ENCODE data around the gene ESPL1.
A peak's percentile ranks its signal among the peaks of the same experiment; 100 is the strongest.

The ESPL1 gene

DNA sequence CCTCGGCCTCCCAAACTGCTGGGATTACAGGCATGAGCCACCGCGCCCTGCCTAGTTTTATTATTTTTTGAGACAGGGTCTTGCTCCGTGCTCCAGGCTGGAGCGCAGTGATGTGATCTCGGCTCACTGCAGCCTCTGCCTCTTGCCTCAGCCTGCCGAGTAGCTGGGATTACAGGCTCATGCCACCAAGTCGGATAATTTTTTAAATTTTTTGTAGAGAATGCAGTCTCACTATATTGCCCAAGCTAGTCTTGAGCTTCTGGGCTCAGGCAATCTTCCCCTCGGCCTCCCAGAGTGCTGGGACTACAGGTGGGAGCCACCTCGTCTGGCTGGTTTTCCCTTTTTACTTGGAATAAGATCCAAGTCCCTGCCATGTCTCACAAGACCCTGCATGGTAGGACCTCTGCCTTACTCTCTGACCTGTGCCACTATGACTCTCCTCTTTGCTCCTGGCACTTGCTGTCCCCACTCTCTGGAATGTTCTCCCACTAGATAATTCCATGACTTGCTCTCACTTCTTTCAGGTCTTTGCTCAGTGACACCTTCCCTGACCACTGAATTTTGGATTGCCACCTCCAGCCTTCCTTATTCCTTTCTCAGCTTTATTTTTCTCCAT, 28.3 kb upstream of the ESPL1 start:
- Mint-ChIP-seq H3K27ac (peak overlapping the region in 1 of 3 experiments; percentile 38), H3K27me3 (ENCODE audit: low read depth) (peaks cover 18% of the 10 kb centered on the region), H3K4me1 (peaks cover 26% of the 10 kb centered on the region), H3K36me3 (ENCODE audit: low read depth) (no peaks in the 10 kb centered on the region), H3K9me3 (no peaks in the 10 kb centered on the region), H3K4me3 (no peak overlapping the region)
- TF ChIP-seq, protein P1, sequence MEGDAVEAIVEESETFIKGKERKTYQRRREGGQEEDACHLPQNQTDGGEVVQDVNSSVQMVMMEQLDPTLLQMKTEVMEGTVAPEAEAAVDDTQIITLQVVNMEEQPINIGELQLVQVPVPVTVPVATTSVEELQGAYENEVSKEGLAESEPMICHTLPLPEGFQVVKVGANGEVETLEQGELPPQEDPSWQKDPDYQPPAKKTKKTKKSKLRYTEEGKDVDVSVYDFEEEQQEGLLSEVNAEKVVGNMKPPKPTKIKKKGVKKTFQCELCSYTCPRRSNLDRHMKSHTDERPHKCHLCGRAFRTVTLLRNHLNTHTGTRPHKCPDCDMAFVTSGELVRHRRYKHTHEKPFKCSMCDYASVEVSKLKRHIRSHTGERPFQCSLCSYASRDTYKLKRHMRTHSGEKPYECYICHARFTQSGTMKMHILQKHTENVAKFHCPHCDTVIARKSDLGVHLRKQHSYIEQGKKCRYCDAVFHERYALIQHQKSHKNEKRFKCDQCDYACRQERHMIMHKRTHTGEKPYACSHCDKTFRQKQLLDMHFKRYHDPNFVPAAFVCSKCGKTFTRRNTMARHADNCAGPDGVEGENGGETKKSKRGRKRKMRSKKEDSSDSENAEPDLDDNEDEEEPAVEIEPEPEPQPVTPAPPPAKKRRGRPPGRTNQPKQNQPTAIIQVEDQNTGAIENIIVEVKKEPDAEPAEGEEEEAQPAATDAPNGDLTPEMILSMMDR (IDR thresholded peaks at IDR 0.05; ENCODE audit: unreplicated experiment in 3 of 3), result no peak

DNA sequence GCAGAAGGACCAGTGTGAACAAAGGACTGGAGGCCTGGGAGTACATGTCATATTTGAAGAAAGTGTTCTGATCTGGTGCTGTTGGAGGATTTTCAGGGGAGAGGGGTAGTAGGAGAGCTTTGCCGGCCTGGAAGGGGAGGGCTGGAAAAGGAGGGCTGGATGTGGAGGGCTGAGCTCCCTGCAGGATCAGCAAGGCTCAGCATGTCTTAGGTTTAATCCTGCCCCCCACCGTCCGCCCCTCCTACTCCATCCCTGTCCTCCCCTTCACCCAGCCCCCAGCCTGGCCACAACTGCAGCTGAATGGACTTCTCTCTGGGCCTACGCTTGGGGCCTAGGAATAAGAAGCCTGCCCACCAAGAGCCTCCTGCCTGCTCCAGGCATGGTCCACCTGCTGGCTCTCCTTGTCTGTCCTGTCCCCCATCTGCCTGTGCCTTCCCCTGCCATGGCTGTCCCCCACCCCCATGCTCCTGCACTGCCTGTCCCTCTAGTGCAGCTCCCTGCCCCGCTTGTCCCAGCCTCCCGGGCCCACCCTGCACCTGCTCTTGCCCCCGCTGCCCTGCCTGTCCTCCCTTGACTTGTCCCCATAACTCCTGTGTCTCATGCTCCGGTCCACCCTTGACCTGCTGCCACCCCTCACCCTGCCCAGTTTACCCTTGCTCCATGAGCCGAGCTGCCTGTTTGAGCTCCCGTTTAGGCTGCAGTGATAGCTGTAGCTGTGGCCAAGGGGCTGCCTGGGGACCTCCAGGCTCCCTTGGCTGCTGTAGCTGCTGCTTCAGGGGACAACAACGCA, 26.3 kb upstream of the ESPL1 start:
- Mint-ChIP-seq H3K27ac (peak overlapping the region in 2 of 3 experiments; percentile 19 to 22), H3K36me3 (ENCODE audit: low read depth) (no peaks in the 10 kb centered on the region), H3K27me3 (ENCODE audit: low read depth) (peaks cover 8% of the 10 kb centered on the region), H3K9me3 (no peaks in the 10 kb centered on the region), H3K4me3 (no peak overlapping the region), H3K4me1 (peaks cover 11% of the 10 kb centered on the region)
- TF ChIP-seq, protein P1 (IDR thresholded peaks at IDR 0.05; ENCODE audit: unreplicated experiment in 3 of 3), result no peak

DNA sequence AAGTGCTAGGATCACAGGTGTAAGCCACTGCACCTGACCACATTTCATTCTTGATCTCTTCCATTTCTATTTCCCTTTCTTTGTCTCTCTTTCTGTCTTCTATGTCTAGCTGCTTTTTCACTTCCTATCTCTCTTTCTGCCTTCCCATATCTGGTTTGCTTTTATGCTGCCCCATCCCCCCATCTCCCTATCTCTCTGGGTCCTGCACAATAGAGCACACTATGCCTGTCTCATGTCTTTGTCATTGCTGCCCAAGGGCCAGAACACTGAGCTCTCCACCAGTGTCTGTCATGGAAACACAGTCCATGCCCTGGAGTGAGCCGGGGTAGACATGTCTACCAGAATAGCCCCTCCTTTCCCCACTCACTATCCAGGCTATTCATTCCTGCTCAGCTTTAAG, 23.8 kb upstream of the ESPL1 start:
- peaks cover 8% of the 10 kb centered on the region for H3K27me3 Mint-ChIP-seq (ENCODE audit: low read depth)
- TF ChIP-seq, protein P1 (IDR thresholded peaks at IDR 0.05; ENCODE audit: unreplicated experiment in 3 of 3), result no peak

DNA sequence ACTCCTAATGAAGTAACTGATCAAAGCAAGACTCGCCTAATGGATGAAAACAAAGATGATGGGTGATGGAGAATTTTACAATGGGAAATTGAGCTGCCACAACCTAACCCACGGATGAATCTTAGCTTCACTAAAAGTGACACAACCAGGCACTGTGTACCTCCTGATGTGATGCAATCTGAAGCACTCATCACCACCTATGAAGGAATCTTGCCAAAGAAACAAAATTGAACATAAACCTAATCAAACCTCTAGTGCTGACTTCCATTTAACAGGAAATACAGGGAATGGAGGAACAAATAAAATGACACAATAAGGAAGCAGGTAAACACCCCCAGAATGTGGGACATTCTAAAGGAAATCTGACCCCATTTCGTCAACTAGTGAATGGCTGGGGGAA, 22.8 kb upstream of the ESPL1 start:
- TF ChIP-seq, protein P1 (IDR thresholded peaks at IDR 0.05; ENCODE audit: unreplicated experiment in 3 of 3), result no peak
- H3K9me3 Mint-ChIP-seq, result no peaks in the 10 kb centered on the region
- no peak overlapping the region for H3K4me3 Mint-ChIP-seq
- no peaks in the 10 kb centered on the region for H3K36me3 Mint-ChIP-seq (ENCODE audit: low read depth)
- peaks cover 8% of the 10 kb centered on the region for H3K27me3 Mint-ChIP-seq (ENCODE audit: low read depth)
- peaks cover 6% of the 10 kb centered on the region for H3K4me1 Mint-ChIP-seq
- H3K27ac Mint-ChIP-seq, result no peak overlapping the region

More for the DNA sequence above, 23.8 kb upstream of the ESPL1 start:
- peaks cover 6% of the 10 kb centered on the region for H3K4me1 Mint-ChIP-seq
- H3K4me3 Mint-ChIP-seq, result no peak overlapping the region
- no peak overlapping the region for H3K27ac Mint-ChIP-seq
- H3K9me3 Mint-ChIP-seq, result no peaks in the 10 kb centered on the region
- no peaks in the 10 kb centered on the region for H3K36me3 Mint-ChIP-seq (ENCODE audit: low read depth)

DNA sequence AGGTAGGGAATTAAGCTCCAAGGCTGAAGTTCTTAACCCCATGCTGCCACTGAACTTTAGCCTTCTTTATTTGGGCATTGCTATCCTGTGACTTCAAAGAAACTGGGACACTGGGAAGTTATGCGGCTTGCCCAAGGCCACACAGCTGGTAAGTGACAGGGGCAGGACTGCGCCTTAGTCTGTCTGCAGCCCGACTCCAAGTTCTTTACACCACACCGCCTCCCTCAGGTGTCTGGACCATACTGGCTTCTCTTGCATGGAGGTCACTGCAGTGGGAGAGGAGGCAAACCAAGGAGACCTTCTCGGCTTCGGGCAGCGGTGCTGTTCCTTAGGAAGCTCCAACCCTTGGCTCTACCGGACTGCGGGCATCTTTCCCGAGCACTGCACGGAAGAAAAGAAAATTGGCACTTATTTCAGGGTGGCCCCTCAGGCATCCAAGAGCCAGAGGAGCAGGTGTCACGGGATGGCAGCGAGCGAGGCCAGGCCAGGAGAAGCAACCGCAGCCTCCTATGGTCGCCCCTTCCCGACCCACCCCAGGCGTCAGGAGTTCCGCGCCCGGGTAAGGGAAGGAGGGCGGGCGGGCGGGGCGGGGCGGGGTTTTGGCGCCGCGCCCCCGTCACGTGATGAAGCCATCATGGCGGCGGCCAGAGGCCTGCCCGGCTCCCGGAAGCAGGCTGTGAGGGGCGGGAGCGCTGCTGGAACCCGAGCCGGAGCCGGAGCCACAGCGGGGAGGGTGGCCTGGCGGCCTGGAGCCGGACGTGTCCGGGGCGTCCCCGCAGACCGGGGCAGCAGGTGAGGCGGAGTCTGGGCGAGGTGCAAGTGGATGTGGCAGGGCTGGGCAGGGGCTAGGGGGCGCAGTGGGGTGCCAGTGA, 16.4 kb upstream of the ESPL1 start:
- TF ChIP-seq, protein P1 (IDR thresholded peaks at IDR 0.05; ENCODE audit: unreplicated experiment in 3 of 3), result peak in 2 of 3 experiments; percentile 21 to 41
- peak overlapping the region; percentile 92 to 99 (median 97) for H3K27ac Mint-ChIP-seq
- H3K4me1 Mint-ChIP-seq, result peaks cover 22% of the 10 kb centered on the region
- peaks cover 4% of the 10 kb centered on the region for H3K36me3 Mint-ChIP-seq (ENCODE audit: low read depth)
- H3K27me3 Mint-ChIP-seq (ENCODE audit: low read depth), result peaks cover 4% of the 10 kb centered on the region
- H3K4me3 Mint-ChIP-seq, result peak overlapping the region; percentile 96 to 99 (median 98)
- no peaks in the 10 kb centered on the region for H3K9me3 Mint-ChIP-seq
